HL-60/S4 treated with retinoic acid at 250 ng/mL for 4 days and 3 days (cell line): Measurements from ENCODE around the gene LRRC38.
"Not testable (repeated sequence)": the region's sequence is repeated elsewhere in the genome, so short reads cannot be mapped to it uniquely, and the experiment has no call there.

ENCODE experiments used
- in situ Hi-C: fragments of 300-500 bp; cut with MboI; formaldehyde crosslinking; loops from 2 replicates; pipeline ENCODE4 v1.7.0; 2022; ENCODE audit warnings: low sequenced_read_pairs

The LRRC38 gene

GRCh38 chr1:13513895-13514546 is at the start of gene LRRC38:
Gene LRRC38 (minus strand): TSS chr1:13514003. CDS start chr1:13513593, 410 bp downstream.
- in situ Hi-C loops, result no loop called here

DNA sequence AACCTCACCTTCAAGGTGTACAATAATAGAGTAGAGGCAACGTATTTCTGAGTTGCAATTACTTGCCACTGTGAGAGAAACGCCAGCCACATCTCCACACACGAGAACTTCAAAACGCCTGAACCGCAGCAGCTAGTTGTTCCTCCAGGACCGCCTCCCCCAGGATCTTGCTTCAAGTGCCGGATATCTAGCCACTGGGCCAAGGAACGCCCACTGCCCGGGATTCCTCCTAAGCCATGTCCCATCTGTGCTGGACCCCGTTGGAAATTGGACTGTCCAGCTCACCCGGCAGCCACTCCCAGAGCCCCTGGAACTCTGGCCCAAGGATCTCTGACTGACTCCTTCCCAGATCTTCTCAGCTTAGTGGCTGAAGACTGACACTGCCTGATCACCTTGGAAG is 49.2 kb upstream of the LRRC38 start:
- in situ Hi-C loops, result not testable (repeated sequence)

DNA sequence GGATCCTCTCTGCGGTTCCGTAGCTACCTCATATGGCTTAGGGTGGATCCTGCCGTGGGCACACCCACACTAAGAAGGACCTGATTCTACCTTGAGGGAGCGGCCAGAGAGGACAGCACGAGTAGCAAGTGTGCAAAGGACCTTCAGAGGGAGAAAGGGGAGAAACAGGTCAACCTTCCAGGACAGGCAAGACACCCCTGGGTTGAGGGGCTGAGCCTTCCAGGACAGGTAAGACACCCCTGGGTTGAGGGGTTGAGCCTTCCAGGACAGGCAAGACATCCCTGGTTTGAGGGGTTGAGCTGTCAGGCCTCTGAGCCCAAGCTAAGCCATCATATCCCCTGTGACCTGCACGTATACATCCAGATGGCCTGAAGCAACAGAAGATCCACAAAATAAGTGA is 46.7 kb upstream of the LRRC38 start:
- in situ Hi-C loops, result no loop called here

- in situ Hi-C loops, result no loop called here
Measured at GRCh38 chr1:13556224-13556764, 42.5 kb upstream of the LRRC38 start.

DNA sequence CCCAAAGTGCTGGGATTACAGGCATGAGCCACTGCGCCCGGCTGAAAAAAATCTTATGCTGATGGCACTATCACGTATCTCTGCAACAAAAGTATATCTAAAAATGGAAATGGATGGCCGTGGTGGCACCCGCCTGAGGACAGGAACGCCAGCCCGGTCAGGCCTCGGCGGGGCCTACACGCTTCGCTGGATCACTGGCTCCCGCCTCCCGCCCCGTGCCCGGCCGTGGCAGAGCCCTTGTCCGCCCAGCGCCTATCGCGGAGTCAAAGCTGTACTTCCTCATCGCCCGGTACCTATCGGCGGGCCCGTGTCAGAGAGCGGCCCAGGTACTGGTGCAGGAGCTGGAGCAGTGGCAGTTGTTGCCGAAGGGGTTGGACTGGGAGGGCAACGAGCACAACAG is 41.0 kb upstream of the LRRC38 start:
- in situ Hi-C loops, result no loop called here

DNA sequence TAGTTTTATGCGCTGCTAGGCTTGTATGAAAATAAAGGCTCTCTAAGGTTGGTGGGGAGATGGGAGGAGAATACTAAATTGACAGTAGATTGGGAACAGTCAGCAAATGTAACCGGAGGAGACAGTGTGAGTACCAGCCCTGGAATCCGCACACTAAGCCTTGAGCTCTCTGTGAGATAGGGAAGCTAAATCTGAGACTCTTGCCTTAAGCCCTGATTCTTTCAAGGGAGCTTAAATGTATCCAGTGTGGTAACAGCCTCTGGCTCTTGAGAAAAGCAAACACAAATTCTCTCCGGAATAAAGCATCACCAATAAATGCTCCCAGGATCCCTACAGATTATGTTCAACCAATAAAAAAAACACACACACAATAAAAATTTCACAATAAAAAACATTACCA is 36.9 kb upstream of the LRRC38 start:
- in situ Hi-C loops, result no loop called here

DNA sequence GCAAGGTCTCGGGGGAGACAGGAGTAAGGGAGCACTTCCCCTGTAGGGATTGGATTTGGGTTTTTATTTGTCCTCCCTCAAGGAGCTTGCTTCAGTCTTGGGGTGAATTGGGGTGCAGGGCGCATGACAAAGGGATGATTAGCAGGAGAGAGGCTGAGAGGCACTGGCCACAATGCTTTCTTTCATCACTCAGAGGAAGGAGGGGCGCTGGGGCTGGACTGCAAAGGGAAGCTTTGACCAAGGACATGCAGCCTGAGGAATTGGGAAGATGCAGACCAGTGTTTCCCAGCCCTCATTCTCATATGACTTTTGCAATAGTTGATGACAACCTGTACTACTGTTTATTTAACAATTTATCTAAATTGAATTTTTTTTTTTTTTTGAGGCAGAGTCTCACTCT is 35.7 kb upstream of the LRRC38 start:
- in situ Hi-C loops, result no loop called here

DNA sequence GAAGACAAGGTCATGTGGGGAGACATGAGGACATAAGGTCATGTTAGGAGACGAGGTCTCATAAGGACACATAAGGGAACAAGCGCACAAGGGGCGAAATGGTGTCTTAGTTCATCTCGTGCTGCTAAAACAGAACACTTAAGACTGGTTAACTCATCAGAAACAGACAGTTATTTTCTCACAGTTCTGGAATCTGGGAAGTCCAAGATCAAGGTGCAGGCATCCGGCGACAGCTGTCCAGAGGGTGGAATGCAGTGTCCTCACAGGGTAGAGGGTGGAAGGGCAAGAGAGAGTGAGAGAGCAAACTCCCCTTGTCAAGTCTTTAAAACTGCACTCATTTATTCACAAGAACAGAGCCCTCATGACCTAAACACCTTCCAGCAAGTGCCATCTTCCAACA is 35.2 kb upstream of the LRRC38 start:
- in situ Hi-C loops, result no loop called here

- in situ Hi-C loops, result no loop called here
Measured at GRCh38 chr1:13548281-13548680, 34.5 kb upstream of the LRRC38 start.

DNA sequence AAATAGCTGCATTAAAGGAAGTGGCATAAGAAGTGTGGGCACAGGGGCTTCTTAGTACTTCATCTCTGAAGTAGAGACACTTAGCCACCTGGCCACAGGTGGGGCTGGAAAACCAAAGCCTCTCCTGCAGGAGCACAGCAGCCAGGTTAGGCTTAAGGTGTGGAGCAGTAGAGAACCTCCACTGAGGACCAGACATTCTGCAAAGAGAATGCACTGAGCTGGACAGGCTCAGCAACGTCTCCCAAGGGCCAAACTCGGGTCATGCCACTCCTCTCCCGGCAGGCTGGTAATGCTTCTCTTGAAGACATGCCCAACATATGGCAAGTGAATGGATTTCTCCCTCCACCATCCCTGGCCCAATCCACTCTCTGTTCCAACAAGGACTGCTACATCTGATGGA is 33.0 kb upstream of the LRRC38 start:
- in situ Hi-C loops, result no loop called here

DNA sequence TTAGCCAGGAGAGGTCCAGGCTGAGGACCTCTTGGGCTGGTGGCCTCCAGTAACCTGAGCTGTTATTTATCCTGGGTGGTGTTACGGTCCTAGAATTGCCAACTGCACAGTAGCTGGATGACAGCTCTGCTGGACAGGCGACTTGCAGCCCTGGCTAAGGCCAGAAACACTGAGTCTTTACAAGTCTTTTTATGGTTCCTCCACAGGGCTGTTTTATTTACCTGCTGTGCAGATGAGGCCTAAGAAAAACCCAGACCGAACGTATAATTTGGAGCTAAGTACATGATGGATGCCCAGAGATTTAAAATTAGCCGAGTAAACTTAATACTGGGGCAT is 30.4 kb upstream of the LRRC38 start:
- in situ Hi-C loops, result no loop called here

DNA sequence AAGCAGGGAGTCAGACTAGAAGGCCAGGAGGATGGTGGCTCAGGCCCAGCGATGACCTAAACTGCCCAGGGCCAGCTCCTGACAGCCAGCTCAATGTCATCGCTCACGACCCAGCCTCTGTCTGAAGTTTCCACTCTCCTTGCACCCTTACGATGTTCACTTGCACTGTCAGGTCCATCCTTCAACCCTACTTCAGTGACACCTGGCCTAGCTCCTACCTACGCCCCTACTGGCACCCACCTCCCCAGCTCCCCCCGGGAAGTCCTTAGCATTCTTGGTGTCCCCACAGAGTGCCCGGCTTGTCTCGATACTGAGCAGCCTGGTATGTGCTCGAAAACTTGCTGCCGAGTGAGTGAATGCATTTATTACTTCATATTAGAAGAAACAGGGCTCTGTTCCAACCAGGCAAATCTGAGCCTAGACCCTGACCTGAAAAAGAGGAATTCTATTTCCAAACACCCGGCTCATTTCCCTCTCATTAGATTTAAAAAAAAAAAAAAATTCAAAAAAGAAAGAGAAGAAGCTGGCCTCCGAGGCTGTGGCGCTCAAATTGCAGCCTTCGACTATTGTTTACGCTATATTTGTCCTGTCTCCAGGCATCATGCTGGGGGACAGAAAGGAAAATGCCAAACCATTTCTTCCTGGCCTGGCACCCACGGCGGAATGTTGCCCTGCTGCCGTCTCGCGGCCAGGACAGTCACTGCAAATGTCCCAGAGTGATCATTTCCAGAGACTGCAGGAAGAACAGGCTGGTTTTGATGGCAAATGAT is 29.8 kb upstream of the LRRC38 start:
- in situ Hi-C loops, result no loop called here

GRCh38 chr1:13541435-13542215 is 27.8 kb upstream of the LRRC38 start:
- in situ Hi-C loops, result no loop called here

DNA sequence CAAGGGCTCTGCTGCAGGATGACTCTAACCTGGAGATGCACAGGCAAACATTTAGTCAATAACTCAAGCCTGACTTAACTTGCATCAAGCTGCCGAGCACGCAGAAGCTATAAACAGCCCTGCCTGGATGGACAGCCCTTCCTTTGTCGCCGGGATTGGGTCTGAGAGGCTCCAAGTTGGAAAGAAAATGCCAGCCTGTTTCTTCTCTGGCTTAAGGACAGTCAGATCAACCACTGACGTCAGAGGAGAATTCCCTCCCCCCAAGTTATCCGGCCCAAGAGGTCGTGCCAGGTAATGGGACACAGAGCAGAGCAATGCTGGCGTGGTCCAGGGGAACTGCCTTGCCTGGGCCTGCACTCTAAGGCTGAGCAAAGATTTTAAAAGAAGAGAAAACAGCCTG is 27.1 kb upstream of the LRRC38 start:
- in situ Hi-C loops, result no loop called here

- in situ Hi-C loops, result no loop called here
Measured at GRCh38 chr1:13539683-13540082, 25.9 kb upstream of the LRRC38 start.

DNA sequence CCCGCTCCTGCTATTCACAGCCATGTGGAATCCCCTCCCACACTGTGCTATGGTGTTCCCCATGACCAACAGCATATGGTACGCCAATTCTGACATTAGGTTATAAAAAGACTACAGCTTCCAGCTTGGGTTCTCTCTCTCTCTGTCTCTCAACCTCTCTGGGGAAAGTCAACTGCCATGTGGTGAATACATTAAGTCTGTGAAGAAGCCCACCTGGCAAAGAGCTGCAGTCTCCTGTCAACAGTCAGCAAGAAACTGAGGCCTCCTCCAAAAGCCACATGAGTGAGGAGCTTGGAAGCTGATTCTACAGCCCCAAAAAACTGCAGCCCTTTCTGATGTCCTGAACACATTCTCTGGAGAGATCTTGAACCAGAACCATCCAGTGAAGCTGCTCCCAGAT is 25.0 kb upstream of the LRRC38 start:
- in situ Hi-C loops, result no loop called here

DNA sequence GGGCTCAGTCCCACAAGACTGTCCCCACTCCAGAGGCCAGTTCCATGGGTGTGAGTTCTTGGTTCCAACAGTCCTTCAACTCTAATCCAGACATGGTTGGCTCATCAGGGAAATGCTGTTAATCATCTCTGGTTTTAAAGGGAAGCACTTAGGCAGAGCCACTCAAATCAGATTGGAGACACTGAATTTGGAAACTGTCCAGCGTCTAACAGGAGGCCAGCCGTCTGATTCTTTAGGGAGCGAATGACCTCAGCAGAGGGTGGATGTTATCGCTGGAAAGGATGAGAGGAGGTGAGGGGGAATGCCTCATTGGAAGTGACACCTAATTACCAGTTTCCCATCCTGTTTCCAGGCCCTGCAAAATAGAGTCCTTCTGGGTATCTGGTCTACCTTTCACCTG is 22.8 kb upstream of the LRRC38 start:
- in situ Hi-C loops, result no loop called here

GRCh38 chr1:13535227-13535626 is 21.4 kb upstream of the LRRC38 start:
- in situ Hi-C loops, result no loop called here

- in situ Hi-C loops, result no loop called here
Measured at GRCh38 chr1:13528320-13528719, 14.5 kb upstream of the LRRC38 start.

DNA sequence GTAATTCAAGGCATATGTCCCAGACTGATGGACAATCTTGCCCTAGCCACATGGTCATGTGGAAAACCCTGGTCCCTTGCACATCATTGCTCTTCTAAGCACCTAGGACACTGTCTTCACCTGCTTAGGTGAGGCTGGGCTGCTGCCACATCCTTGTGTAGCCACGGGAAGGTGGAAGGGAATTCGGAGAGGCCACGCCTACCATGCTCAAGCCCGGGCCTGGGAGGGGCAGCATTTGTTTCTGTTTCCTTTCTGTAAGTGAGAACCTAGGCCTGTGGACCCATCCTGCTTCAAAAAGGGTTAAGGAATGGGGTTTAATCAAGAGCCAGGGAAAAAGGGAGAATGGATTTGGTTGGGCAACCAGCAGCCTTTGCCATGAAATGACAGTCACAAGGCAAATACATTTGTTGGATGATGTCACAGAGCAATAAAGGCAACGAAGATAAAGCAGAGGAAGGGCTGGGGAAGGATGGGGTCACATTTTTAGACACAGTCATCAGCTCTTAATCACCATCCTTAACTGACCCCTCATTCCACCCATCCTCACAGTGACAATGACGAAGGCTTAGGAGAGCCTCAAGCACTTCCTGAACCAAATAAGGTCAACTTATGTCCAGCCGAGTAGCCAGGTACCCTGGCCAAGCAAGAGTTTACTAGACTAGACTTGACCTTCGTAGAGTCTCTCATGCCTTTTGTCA is 10.1 kb upstream of the LRRC38 start:
- in situ Hi-C loops, result no loop called here

GRCh38 chr1:13520985-13521384 is 7.2 kb upstream of the LRRC38 start:
- in situ Hi-C loops, result no loop called here
